Heart left ventricle (tissue), 16 donors: Measurements from ENCODE around the gene DIP2C. TPM values are rescaled to one million over a fixed set of nuclear protein-coding genes. Genes with fewer than 3 reads are reported as not detected.

Experiments
- ATAC-seq, 4 donors: fragments of 200-7000 bp; cut with Tn5 transposase; one replicate each; pipeline ENCODE4 v1.9.1; 2020 to 2022; ENCODE audit warnings: moderate library complexity in 4 of 4, mild to moderate bottlenecking in 3 of 4, moderate number of reproducible peaks in 1 of 4
- DNase-seq, 5 donors: peaks; one replicate each; pipeline ENCODE4 v3.0.0-alpha.2; 2020
- H3K27ac ChIP-seq, 12 donors: fragments of 200-600 bp; sonication (generic) in 4 of 12; one replicate each; pipeline versions ENCODE4 v1.5.0 to v1.8.0; 2016 to 2022; ENCODE audit warnings: mild to moderate bottlenecking in 2 of 12
- H3K27me3 ChIP-seq, 9 donors: fragments of 200-600 bp; sonication (generic) in 2 of 9; one replicate each; pipeline versions ENCODE4 v1.5.1 to v1.8.0; 2016 to 2022; ENCODE audit warnings: mild to moderate bottlenecking in 3 of 9
- H3K36me3 ChIP-seq, 9 donors: fragments of 200-600 bp; sonication (generic) in 2 of 9; one replicate each; pipeline versions ENCODE4 v1.5.0 to v1.8.0; 2018 to 2022; ENCODE audit warnings: mild to moderate bottlenecking in 2 of 9
- H3K4me1 ChIP-seq, 12 donors: fragments of 200-600 bp; sonication (generic) in 4 of 12; one replicate each; pipeline versions ENCODE4 v1.5.0 to v1.8.0; 2016 to 2022; ENCODE audit warnings: mild to moderate bottlenecking in 3 of 12
- H3K4me3 ChIP-seq, 12 donors: fragments of 200-600 bp; sonication (generic) in 4 of 12; one replicate each; pipeline versions ENCODE4 v1.5.0 to v1.8.0; 2017 to 2022; ENCODE audit warnings: mild to moderate bottlenecking in 9 of 12, moderate library complexity in 4 of 12
- H3K9me3 ChIP-seq, 12 donors: fragments of 200-600 bp; sonication (generic) in 4 of 12; one replicate each; pipeline versions ENCODE4 v1.5.0 to v1.8.0; 2016 to 2022; ENCODE audit warnings: mild to moderate bottlenecking in 1 of 12
- POLR2A ChIP-seq, 2 donors: fragments of 450-650 bp; IDR thresholded peaks; one replicate each; pipeline ENCODE4 v1.6.1; 2017; ENCODE audit warnings: antibody characterized with exemption in 2 of 2, mild to moderate bottlenecking in 2 of 2, moderate library complexity in 2 of 2
- WGBS, 4 donors: extraction: QIAGEN DNeasy Blood & Tissue Kit in 2 of 4; methylation state at CpG; one replicate each; pipeline versions ENCODE4 v1.1.5 to v1.1.7; 2013 to 2018; 5-methylcytosine and 5-hydroxymethylcytosine counted together
- intact Hi-C, 10 donors: fragments of 100-400 bp; cut with DNase I; formaldehyde crosslinking; loops; one replicate each; pipeline versions ENCODE4 v1.11.1 to v1.14.2; 2022
- polyA plus RNA-seq, 2 donors: library from polyadenylated mRNA; stranded (reverse); fragments of 200-250 nt; gene quantifications; one replicate each; pipeline ENCODE4 v1.2.3, GENCODE V29; 2013
- total RNA-seq, 9 donors: library from RNA; depleted of rRNA in 2 of 9; stranded (reverse); fragments of >200 nt in 2 of 9; fragmentation: NEBNext Ultra II Directional in 3 of 9; extraction: Animal tissue kit (Norgen Biotek cat#: 25700) in 3 of 9; gene quantifications; one replicate each; pipeline versions ENCODE4 v1.1.0 to v1.2.4, GENCODE V29; 2016 to 2023
- TF ChIP-seq, protein P1 (sequence below), 12 donors: fragments of 200-600 bp; sonication (generic) in 4 of 12; IDR thresholded peaks; one replicate each; pipeline versions ENCODE4 v1.5.0 to v1.8.0; 2018 to 2022; ENCODE audit warnings: antibody characterized with exemption in 12 of 12, mild to moderate bottlenecking in 5 of 12
- donor health status: ischemic (EF 13 %, LVEDD 7.1; RV severe dilation, severe dysfunction).
- donor health status: healthy with polysubstance abuse.
- donor health status: DM: no; HTN: yes; CAD: no.
- donor health status: DM: no; HTN: no; CAD: no.
- donor health status: ischemic (EF 25% LVEDD 6.9; RV normal size, moderate dysfunction).
- donor health status: ischemic (EF 25% LVEDD 5.7; RV mildly dilated, moderate dysfunction).
- donor health status: healthy.
- donor health status: DM: yes; HTN: yes; CAD: no.
- donor health status: ischemic (EF 35%, LVEDD 5.7; RV mildly dilated, moderate dysfunction).
- donor health status: nonischemic (EF 11% LVEDD 7.7; RV severe dilation, severe dysfunction).
- donor health status: DM: yes; HTN: yes; CAD: no.
- donor health status: PGD.
- donor health status: ischemic (EF 29% LVEDD 5.4; RV normal size, mild dysfunction).
- donor health status: nonischemic (EF 23%, LVEDD 6.1; RV moderate dilation, normal function).

DIP2C gene
- total and polyA plus RNA-seq, 11 donors: 7.4 to 43.1 (median 28.5) TPM

DNA sequence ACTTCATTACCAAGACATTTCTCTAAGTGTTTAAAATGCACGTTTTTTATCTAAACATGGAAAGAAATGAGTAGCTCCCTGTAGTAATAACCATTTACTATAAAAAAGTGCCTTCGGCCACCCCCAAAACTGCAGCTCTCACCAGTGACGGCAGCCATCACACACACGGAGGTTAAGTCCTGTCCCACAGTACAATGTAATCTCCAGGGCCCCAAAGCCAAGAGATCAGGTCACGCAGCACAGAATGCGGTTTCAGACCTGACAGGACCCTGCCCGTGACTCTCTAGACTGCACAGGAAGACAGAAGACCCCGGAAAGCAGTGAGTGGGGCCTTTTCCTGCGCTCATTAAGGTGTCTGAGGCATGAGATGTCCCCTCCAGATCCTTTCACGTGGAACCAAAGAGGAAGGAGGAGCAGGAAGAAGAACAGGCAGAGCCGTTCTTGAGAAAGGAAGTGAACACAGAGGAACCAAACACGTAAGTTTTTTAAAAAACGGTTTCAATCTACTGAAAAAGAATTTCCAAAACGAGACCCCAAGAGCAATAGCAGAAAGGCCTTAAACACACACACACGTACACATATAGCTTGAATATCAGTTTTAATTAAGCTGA is 428.5 kb downstream of the DIP2C start:
- DNase-seq (no peak), ATAC-seq (no peak)
- intact Hi-C loops: no loop called here
- H3K9me3 ChIP-seq: no peaks in the 10 kb centered on the region
- no peak overlapping the region for H3K27ac ChIP-seq
- TF ChIP-seq, protein P1, sequence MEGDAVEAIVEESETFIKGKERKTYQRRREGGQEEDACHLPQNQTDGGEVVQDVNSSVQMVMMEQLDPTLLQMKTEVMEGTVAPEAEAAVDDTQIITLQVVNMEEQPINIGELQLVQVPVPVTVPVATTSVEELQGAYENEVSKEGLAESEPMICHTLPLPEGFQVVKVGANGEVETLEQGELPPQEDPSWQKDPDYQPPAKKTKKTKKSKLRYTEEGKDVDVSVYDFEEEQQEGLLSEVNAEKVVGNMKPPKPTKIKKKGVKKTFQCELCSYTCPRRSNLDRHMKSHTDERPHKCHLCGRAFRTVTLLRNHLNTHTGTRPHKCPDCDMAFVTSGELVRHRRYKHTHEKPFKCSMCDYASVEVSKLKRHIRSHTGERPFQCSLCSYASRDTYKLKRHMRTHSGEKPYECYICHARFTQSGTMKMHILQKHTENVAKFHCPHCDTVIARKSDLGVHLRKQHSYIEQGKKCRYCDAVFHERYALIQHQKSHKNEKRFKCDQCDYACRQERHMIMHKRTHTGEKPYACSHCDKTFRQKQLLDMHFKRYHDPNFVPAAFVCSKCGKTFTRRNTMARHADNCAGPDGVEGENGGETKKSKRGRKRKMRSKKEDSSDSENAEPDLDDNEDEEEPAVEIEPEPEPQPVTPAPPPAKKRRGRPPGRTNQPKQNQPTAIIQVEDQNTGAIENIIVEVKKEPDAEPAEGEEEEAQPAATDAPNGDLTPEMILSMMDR (IDR thresholded peaks at IDR 0.05): no peak
- no peak for TF ChIP-seq POLR2A (IDR thresholded peaks at IDR 0.05)
- H3K27me3 ChIP-seq: no peaks in the 10 kb centered on the region
- H3K4me3 ChIP-seq: no peak overlapping the region
- H3K4me1 ChIP-seq: no peaks in the 10 kb centered on the region
- WGBS, 4 donors: 74 to 77% (median 77%) methylated on average over 15 of the region's 15 CpGs
- H3K36me3 ChIP-seq: peaks cover 0 to 7% (median 0%) of the 10 kb centered on the region in 9 donors

DNA sequence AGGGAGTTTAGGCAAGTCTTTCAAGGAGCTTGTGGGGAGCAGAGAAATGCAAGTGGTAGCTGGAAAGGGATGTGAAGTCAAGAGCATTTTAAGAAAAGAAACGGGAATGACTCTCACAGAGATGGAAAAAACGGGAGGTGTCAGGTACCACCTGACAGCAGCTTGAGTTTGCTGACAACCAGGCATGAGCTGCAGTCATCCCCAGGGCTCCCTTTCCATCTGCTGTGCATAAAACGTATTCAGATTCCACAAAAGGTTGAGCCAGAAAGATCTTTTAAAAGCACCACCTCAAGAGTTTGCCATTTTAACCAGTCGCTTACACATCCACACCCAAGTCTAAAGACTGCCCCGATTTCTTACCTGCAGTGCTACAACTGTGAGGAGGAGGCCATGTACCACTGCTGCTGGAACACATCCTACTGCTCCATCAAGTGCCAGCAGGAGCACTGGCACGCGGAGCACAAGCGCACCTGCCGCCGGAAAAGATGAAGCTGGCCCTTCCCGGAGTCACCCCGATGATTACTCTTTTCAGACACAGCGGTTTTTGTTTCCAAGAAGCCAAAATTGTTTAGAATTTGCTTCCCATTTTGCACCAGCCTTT is 437.4 kb downstream of the DIP2C start:
- Histone ChIP-seq H3K36me3 (peaks cover 0 to 95% (median 80%) of the 10 kb centered on the region in 9 donors), H3K9me3 (no peaks in the 10 kb centered on the region), H3K4me3 (no peak overlapping the region), H3K4me1 (no peaks in the 10 kb centered on the region), H3K27ac (no peak overlapping the region), H3K27me3 (no peaks in the 10 kb centered on the region)
- DNase-seq: no peak
- TF ChIP-seq, protein P1 (IDR thresholded peaks at IDR 0.05): no peak
- no peak for TF ChIP-seq POLR2A (IDR thresholded peaks at IDR 0.05)
- WGBS, 4 donors: 91 to 93% (median 92%) methylated on average over 13 of the region's 13 CpGs
- intact Hi-C loops: no loop called here
- ATAC-seq: no peak

DNA sequence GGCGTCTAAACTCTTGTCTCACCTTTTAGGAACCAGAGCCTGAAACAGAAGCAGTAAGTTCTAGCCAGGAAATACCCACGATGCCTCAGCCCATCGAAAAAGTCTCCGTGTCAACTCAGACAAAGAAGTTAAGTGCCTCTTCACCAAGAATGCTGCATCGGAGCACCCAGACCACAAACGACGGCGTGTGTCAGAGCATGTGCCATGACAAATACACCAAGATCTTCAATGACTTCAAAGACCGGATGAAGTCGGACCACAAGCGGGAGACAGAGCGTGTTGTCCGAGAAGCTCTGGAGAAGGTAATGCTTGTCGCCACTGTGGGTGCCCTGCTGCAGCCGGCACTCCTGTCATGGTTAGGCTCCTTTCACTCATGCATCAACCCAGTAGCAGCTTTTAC is 441.2 kb downstream of the DIP2C start:
- intact Hi-C loops: no loop called here
- WGBS, 4 donors: 87 to 94% (median 90%) methylated on average over 15 of the region's 15 CpGs

DNA sequence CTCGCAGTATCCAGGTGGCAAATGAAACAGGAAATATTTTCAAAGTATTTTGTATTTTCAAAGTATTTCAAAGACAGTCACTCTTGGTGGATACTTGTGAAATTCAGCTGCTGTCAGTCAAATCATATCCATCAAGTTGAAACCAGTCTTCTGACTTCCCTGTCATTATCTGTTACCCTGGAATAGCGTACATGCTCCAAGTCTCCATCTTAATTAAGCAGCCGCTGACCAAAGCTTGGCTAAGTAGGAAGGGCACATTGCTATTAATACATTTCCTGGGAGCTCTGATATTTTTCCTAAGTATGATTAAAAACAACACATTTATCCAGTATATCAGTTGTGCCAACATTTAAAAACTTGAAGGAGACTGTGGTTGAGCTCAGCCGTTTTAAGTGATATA is 442.0 kb downstream of the DIP2C start:
- H3K9me3 ChIP-seq: no peaks in the 10 kb centered on the region
- peaks cover 0 to 100% (median 89%) of the 10 kb centered on the region in 9 donors for H3K36me3 ChIP-seq
- H3K27me3 ChIP-seq: no peaks in the 10 kb centered on the region
- peak overlapping the region in 1 of 12 donors; percentile 26 for H3K27ac ChIP-seq
- DNase-seq: no peak
- H3K4me1 ChIP-seq: no peaks in the 10 kb centered on the region
- H3K4me3 ChIP-seq: no peak overlapping the region
- peak in 3 of 4 donors; percentile 41 to 56 (median 51) for ATAC-seq
- intact Hi-C loops: no loop called here
- TF ChIP-seq POLR2A (IDR thresholded peaks at IDR 0.05): no peak
- TF ChIP-seq, protein P1 (IDR thresholded peaks at IDR 0.05): no peak
- 73 to 83% (median 79%) methylated on average over 4 of the region's 4 CpGs for WGBS, 4 donors

More for the DNA sequence above, 441.2 kb downstream of the DIP2C start:
- no peaks in the 10 kb centered on the region for H3K4me1 ChIP-seq
- TF ChIP-seq, protein P1 (IDR thresholded peaks at IDR 0.05): no peak
- no peak for TF ChIP-seq POLR2A (IDR thresholded peaks at IDR 0.05)
- no peaks in the 10 kb centered on the region for H3K27me3 ChIP-seq
- H3K27ac ChIP-seq: no peak overlapping the region
- peaks cover 0 to 100% (median 90%) of the 10 kb centered on the region in 9 donors for H3K36me3 ChIP-seq
- DNase-seq (no peak), ATAC-seq (no peak)
- H3K9me3 ChIP-seq: no peaks in the 10 kb centered on the region
- H3K4me3 ChIP-seq: no peak overlapping the region
